Adipocyte (in vitro differentiated cells): Measurements from ENCODE around the gene GPS1.

Source experiments
- DNase-seq: peaks from one replicate; pipeline ENCODE4 v3.0.0-alpha.2; 2015; ENCODE audit warnings: low read depth
- H3K27me3 ChIP-seq: replicated peaks from 2 replicates; pipeline ENCODE4 v1.7.0; 2013; ENCODE audit warnings: mild to moderate bottlenecking, low read length, moderate library complexity; ENCODE audit not compliant: control insufficient read depth, insufficient read depth
- H3K36me3 ChIP-seq: 2 replicates; pipeline ENCODE4 v1.7.0; 2013; ENCODE audit warnings: low read length, mild to moderate bottlenecking, moderate library complexity; ENCODE audit not compliant: control insufficient read depth, insufficient read depth, severe bottlenecking
- H3K4me1 ChIP-seq: 2 replicates; pipeline ENCODE4 v1.7.0; 2013; ENCODE audit warnings: mild to moderate bottlenecking, low read length, moderate library complexity; ENCODE audit not compliant: control insufficient read depth, insufficient read depth
- H3K4me3 ChIP-seq: 2 replicates; pipeline ENCODE4 v1.7.0; 2013; ENCODE audit warnings: mild to moderate bottlenecking, low read length, moderate library complexity
- H3K9ac ChIP-seq: 2 replicates; pipeline ENCODE4 v1.7.0; 2013; ENCODE audit warnings: mild to moderate bottlenecking, low read length, moderate library complexity
- H3K9me3 ChIP-seq: 2 replicates; pipeline ENCODE4 v1.7.0; 2013; ENCODE audit warnings: mild to moderate bottlenecking, low read length, moderate library complexity; ENCODE audit not compliant: control insufficient read depth

GPS1 gene

GRCh38 chr17:82079001-82079677 is 27.4 kb downstream of the GPS1 start:
- peaks cover 63% of the 10 kb centered on the region for H3K36me3 ChIP-seq

GRCh38 chr17:82080048-82080788 is 28.5 kb downstream of the GPS1 start:
- Histone ChIP-seq H3K36me3 (peaks cover 73% of the 10 kb centered on the region), H3K9ac (no peak overlapping the region), H3K4me1 (no peaks in the 10 kb centered on the region), H3K9me3 (no peaks in the 10 kb centered on the region), H3K4me3 (no peak overlapping the region), H3K27me3 (no peaks in the 10 kb centered on the region)
- DNase-seq, result no peak

More at GRCh38 chr17:82079001-82079677, 27.4 kb downstream of the GPS1 start:
- H3K27me3 ChIP-seq, result no peaks in the 10 kb centered on the region
- no peaks in the 10 kb centered on the region for H3K9me3 ChIP-seq
- H3K4me1 ChIP-seq, result no peaks in the 10 kb centered on the region
- H3K4me3 ChIP-seq, result no peak overlapping the region
- no peak overlapping the region for H3K9ac ChIP-seq
- no peak for DNase-seq

GRCh38 chr17:82080789-82081464 is 29.2 kb downstream of the GPS1 start:
- DNase-seq, result no peak
- no peak overlapping the region for H3K9ac ChIP-seq
- H3K27me3 ChIP-seq, result no peaks in the 10 kb centered on the region
- no peaks in the 10 kb centered on the region for H3K4me1 ChIP-seq
- no peak overlapping the region for H3K4me3 ChIP-seq
- H3K36me3 ChIP-seq, result peaks cover 81% of the 10 kb centered on the region
- H3K9me3 ChIP-seq, result no peaks in the 10 kb centered on the region

GRCh38 chr17:82081546-82081945 is 29.8 kb downstream of the GPS1 start:
- no peak for DNase-seq
- H3K9me3 ChIP-seq, result no peaks in the 10 kb centered on the region
- no peaks in the 10 kb centered on the region for H3K27me3 ChIP-seq
- H3K9ac ChIP-seq, result no peak overlapping the region
- no peak overlapping the region for H3K4me3 ChIP-seq
- peaks cover 87% of the 10 kb centered on the region for H3K36me3 ChIP-seq
- H3K4me1 ChIP-seq, result no peaks in the 10 kb centered on the region

- H3K27me3 ChIP-seq, result no peaks in the 10 kb centered on the region
- no peak overlapping the region for H3K4me3 ChIP-seq
- DNase-seq, result no peak
- no peaks in the 10 kb centered on the region for H3K4me1 ChIP-seq
- H3K36me3 ChIP-seq, result peaks cover 91% of the 10 kb centered on the region
- no peak overlapping the region for H3K9ac ChIP-seq
- H3K9me3 ChIP-seq, result no peaks in the 10 kb centered on the region
These were observed 30.3 kb downstream of the GPS1 start for GRCh38 chr17:82081966-82082365.

- no peak for DNase-seq
- H3K27me3 ChIP-seq, result no peaks in the 10 kb centered on the region
- peaks cover 96% of the 10 kb centered on the region for H3K36me3 ChIP-seq
- no peak overlapping the region for H3K9ac ChIP-seq
- H3K4me3 ChIP-seq, result no peak overlapping the region
- H3K4me1 ChIP-seq, result no peaks in the 10 kb centered on the region
- no peaks in the 10 kb centered on the region for H3K9me3 ChIP-seq
These were observed 30.8 kb downstream of the GPS1 start for GRCh38 chr17:82082456-82082855.

- Histone ChIP-seq H3K9me3 (no peaks in the 10 kb centered on the region), H3K9ac (no peak overlapping the region), H3K27me3 (no peaks in the 10 kb centered on the region), H3K4me3 (no peak overlapping the region), H3K4me1 (no peaks in the 10 kb centered on the region), H3K36me3 (peaks cover 97% of the 10 kb centered on the region)
- no peak for DNase-seq
These were observed 31.3 kb downstream of the GPS1 start for GRCh38 chr17:82083009-82083408.

GRCh38 chr17:82083533-82084359 is 32.0 kb downstream of the GPS1 start:
- Histone ChIP-seq H3K4me3 (no peak overlapping the region), H3K9ac (no peak overlapping the region), H3K36me3 (peaks cover 97% of the 10 kb centered on the region), H3K4me1 (no peaks in the 10 kb centered on the region), H3K9me3 (no peaks in the 10 kb centered on the region), H3K27me3 (no peaks in the 10 kb centered on the region)
- DNase-seq, result no peak

- no peaks in the 10 kb centered on the region for H3K27me3 ChIP-seq
- no peak overlapping the region for H3K9ac ChIP-seq
- no peak for DNase-seq
- H3K36me3 ChIP-seq, result peaks cover 99% of the 10 kb centered on the region
- no peaks in the 10 kb centered on the region for H3K9me3 ChIP-seq
- no peaks in the 10 kb centered on the region for H3K4me1 ChIP-seq
- no peak overlapping the region for H3K4me3 ChIP-seq
These were observed 32.8 kb downstream of the GPS1 start for GRCh38 chr17:82084373-82085030.

GRCh38 chr17:82085031-82085861 is 33.5 kb downstream of the GPS1 start:
- Histone ChIP-seq H3K27me3 (no peaks in the 10 kb centered on the region), H3K4me1 (no peaks in the 10 kb centered on the region), H3K9ac (no peak overlapping the region), H3K9me3 (no peaks in the 10 kb centered on the region), H3K4me3 (no peak overlapping the region), H3K36me3 (peaks cover 99% of the 10 kb centered on the region)
- DNase-seq, result no peak
